DOHH2 (cell line): ENCODE results near the gene PSMG3.
"Not testable (repeated sequence)": the region's sequence is repeated elsewhere in the genome, so short reads cannot be mapped to it uniquely, and the experiment has no call there.

Experiments used
- H3F3A ChIP-seq: fragments of 200-600 bp; sonication (generic), shearing (Covaris generic); 2 replicates; pipeline ENCODE4 v1.6.0; 2016; ENCODE audit warnings: antibody characterized with exemption, mild to moderate bottlenecking; ENCODE audit not compliant: control insufficient read depth, insufficient read depth
- H3K27ac ChIP-seq: fragments of 200-600 bp; sonication (generic); 2 replicates; pipeline ENCODE4 v1.5.1; 2014; ENCODE audit warnings: low read depth, mild to moderate bottlenecking, low read length, moderate library complexity
- H3K27me3 ChIP-seq: fragments of 200-600 bp; sonication (generic); 2 replicates; pipeline ENCODE4 v1.6.1; 2014; ENCODE audit warnings: mild to moderate bottlenecking, low read length, mixed read lengths; ENCODE audit not compliant: control insufficient read depth
- H3K36me3 ChIP-seq: fragments of 200-600 bp; sonication (generic); 2 replicates; pipeline ENCODE4 v1.6.1; 2014; ENCODE audit warnings: mild to moderate bottlenecking, low read length, moderate library complexity, mixed read lengths; ENCODE audit not compliant: control insufficient read depth
- H3K4me1 ChIP-seq: fragments of 200-600 bp; sonication (generic); 2 replicates; pipeline ENCODE4 v1.6.1; 2014; ENCODE audit warnings: mild to moderate bottlenecking, low read length, mixed read lengths; ENCODE audit not compliant: control insufficient read depth
- H3K4me2 ChIP-seq: fragments of 200-600 bp; sonication (generic); 2 replicates; pipeline ENCODE4 v1.6.0; 2014; ENCODE audit warnings: mild to moderate bottlenecking, low read length, moderate library complexity
- H3K4me3 ChIP-seq: fragments of 200-600 bp; sonication (generic); 2 replicates; pipeline ENCODE4 v1.5.1; 2014; ENCODE audit warnings: mild to moderate bottlenecking, low read length, mixed read lengths
- H3K79me2 ChIP-seq: fragments of 200-600 bp; sonication (generic); 2 replicates; pipeline ENCODE4 v1.6.1; 2014; ENCODE audit warnings: mild to moderate bottlenecking, low read length, mixed read lengths; ENCODE audit not compliant: control insufficient read depth
- H3K9me2 ChIP-seq: fragments of 200-600 bp; sonication (generic); replicated peaks from 2 replicates; pipeline ENCODE4 v1.6.1; 2014; ENCODE audit warnings: mild to moderate bottlenecking, low read length, mixed read lengths; ENCODE audit not compliant: control insufficient read depth
- H3K9me3 ChIP-seq: fragments of 200-600 bp; sonication (generic); 2 replicates; pipeline ENCODE4 v1.6.1; 2014; ENCODE audit warnings: antibody characterized with exemption, low read length, mixed read lengths; ENCODE audit not compliant: control insufficient read depth, insufficient read depth
- H4K20me1 ChIP-seq: fragments of 200-600 bp; sonication (generic); 2 replicates; pipeline ENCODE4 v1.6.0; 2014; ENCODE audit warnings: low read depth, mild to moderate bottlenecking, antibody characterized with exemption, low read length, moderate library complexity; ENCODE audit not compliant: control insufficient read depth, insufficient read depth
- CTCF ChIP-seq: fragments of 200-600 bp; sonication (generic); IDR thresholded peaks from one replicate; pipeline ENCODE4 v1.5.1; 2014; ENCODE audit warnings: antibody characterized with exemption, mild to moderate bottlenecking, low read depth, low read length; ENCODE audit not compliant: poor library complexity, severe bottlenecking
- EZH2phosphoT487 ChIP-seq: fragments of 200-600 bp; sonication (generic); IDR thresholded peaks from 2 replicates; pipeline ENCODE4 v1.6.1; 2017; ENCODE audit warnings: borderline replicate concordance, mild to moderate bottlenecking, antibody characterized with exemption, low read length, moderate library complexity, mixed read lengths

Gene PSMG3

GRCh38 chr7:1586126-1586826 is 16.4 kb upstream of the PSMG3 start:
- Histone ChIP-seq H3F3A (no peaks in the 10 kb centered on the region), H3K4me2 (no peak overlapping the region), H3K27me3 (peaks cover 21% of the 10 kb centered on the region), H4K20me1 (0 out of 2 replicates have a peak, but pooled peaks cover 2% of the 10 kb centered on the region), H3K79me2 (no peaks in the 10 kb centered on the region), H3K4me1 (peaks cover 7% of the 10 kb centered on the region), H3K36me3 (no peaks in the 10 kb centered on the region), H3K9me2 (no peaks in the 10 kb centered on the region), H3K9me3 (no peaks in the 10 kb centered on the region), H3K27ac (no peak overlapping the region), H3K4me3 (no peak overlapping the region)
- TF ChIP-seq EZH2phosphoT487 (no peak), CTCF (no peak)

- Histone ChIP-seq H3K9me2 (no peaks in the 10 kb centered on the region), H3F3A (no peaks in the 10 kb centered on the region), H3K4me3 (no peak overlapping the region), H3K4me2 (no peak overlapping the region), H3K4me1 (no peaks in the 10 kb centered on the region), H4K20me1 (0 out of 2 replicates have a peak, but pooled peaks cover 2% of the 10 kb centered on the region), H3K36me3 (no peaks in the 10 kb centered on the region), H3K27ac (no peak overlapping the region), H3K27me3 (peaks cover 11% of the 10 kb centered on the region), H3K9me3 (no peaks in the 10 kb centered on the region), H3K79me2 (no peaks in the 10 kb centered on the region)
- TF ChIP-seq CTCF (no peak), EZH2phosphoT487 (no peak)
Observed at GRCh38 chr7:1585142-1585981, 15.5 kb upstream of the PSMG3 start.

GRCh38 chr7:1584700-1585099 is 14.9 kb upstream of the PSMG3 start:
- Histone ChIP-seq H3K79me2 (no peaks in the 10 kb centered on the region), H3K36me3 (no peaks in the 10 kb centered on the region), H3K27ac (no peak overlapping the region), H3K4me2 (no peak overlapping the region), H3K9me3 (no peaks in the 10 kb centered on the region), H3K9me2 (no peaks in the 10 kb centered on the region), H3K27me3 (peaks cover 7% of the 10 kb centered on the region; the same call in 1 of the 2 replicates), H3K4me1 (no peaks in the 10 kb centered on the region), H3K4me3 (no peak overlapping the region), H4K20me1 (0 out of 2 replicates have a peak, but pooled peaks cover 2% of the 10 kb centered on the region), H3F3A (no peaks in the 10 kb centered on the region)
- no peak for TF ChIP-seq CTCF
- TF ChIP-seq EZH2phosphoT487: no peak

- H3K4me3 ChIP-seq, H3K4me2 ChIP-seq, H3K79me2 ChIP-seq, H4K20me1 ChIP-seq, H3K36me3 ChIP-seq, H3K9me3 ChIP-seq, H3K9me2 ChIP-seq, H3K4me1 ChIP-seq, H3K27ac ChIP-seq, H3K27me3 ChIP-seq, H3F3A ChIP-seq: not testable (repeated sequence)
Observed at GRCh38 chr7:1583241-1583930, 13.6 kb upstream of the PSMG3 start.
